ENCODE data around the gene PPIP5K1.
"Not testable (repeated sequence)": the region's sequence is repeated elsewhere in the genome, so short reads cannot be mapped to it uniquely, and the experiment has no call there.

DNA sequence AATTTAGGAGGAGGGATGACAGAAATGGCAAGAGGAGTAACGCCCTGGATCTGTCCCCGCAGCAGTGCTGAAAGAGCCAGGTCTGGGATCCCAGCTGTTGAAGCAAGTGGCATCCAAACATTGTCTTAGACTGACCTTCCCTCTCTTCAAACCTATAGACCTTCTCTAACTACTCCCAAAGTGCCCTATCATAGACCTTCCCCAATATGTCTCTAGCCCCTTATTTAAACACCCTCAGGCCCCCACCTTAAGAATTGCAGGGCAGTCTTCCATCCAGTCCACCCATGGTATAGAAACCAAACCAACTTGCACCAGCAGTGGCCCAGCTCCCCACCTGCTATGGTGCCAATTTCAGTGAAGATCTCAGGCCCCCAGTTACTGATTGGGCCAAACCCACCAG, 10.2 kb upstream of the PPIP5K1 start:
- not testable (repeated sequence) for TF ChIP-seq ZNF396 (CRISPR knock-in tag; IDR thresholded peaks at IDR 0.05; ENCODE audit: borderline replicate concordance); JAZF1 (CRISPR knock-in tag; IDR thresholded peaks at IDR 0.05)
- TF ChIP-seq, protein P1, sequence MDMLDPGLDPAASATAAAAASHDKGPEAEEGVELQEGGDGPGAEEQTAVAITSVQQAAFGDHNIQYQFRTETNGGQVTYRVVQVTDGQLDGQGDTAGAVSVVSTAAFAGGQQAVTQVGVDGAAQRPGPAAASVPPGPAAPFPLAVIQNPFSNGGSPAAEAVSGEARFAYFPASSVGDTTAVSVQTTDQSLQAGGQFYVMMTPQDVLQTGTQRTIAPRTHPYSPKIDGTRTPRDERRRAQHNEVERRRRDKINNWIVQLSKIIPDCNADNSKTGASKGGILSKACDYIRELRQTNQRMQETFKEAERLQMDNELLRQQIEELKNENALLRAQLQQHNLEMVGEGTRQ (CRISPR knock-in tag; IDR thresholded peaks at IDR 0.05): not testable (repeated sequence)
- TF ChIP-seq, protein P2, sequence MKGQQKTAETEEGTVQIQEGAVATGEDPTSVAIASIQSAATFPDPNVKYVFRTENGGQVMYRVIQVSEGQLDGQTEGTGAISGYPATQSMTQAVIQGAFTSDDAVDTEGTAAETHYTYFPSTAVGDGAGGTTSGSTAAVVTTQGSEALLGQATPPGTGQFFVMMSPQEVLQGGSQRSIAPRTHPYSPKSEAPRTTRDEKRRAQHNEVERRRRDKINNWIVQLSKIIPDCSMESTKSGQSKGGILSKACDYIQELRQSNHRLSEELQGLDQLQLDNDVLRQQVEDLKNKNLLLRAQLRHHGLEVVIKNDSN (CRISPR knock-in tag; IDR thresholded peaks at IDR 0.05): not testable (repeated sequence)
